Measurements from ENCODE around the gene MYO16. TPM values are rescaled to one million over a fixed set of nuclear protein-coding genes. Genes with fewer than 3 reads are reported as not detected.

The MYO16 gene
- total and polyA plus RNA-seq, 9 donors = 12.1 to 29.7 (median 16.4) TPM

GRCh38 chr13:108656742-108657141 lies 27.3 kb downstream of the MYO16 start:
- Histone ChIP-seq H3K27me3 (ENCODE audit: control insufficient read depth, insufficient read depth, low read length) (no peaks in the 10 kb centered on the region), H3K4me1 (ENCODE audit: control insufficient read depth, insufficient read depth, low read length) (no peaks in the 10 kb centered on the region), H3K27ac (ENCODE audit: low read length) (no peak overlapping the region), H3K36me3 (ENCODE audit: control insufficient read depth, insufficient read depth, low read length) (no peaks in the 10 kb centered on the region), H3K4me3 (ENCODE audit: low read length) (no peak overlapping the region), H3K9me3 (replicated peaks; ENCODE audit: control insufficient read depth, low read depth, low read length) (no peaks in the 10 kb centered on the region)
- no peak for DNase-seq
- 80% methylated on average over 1 of the region's 4 CpGs for WGBS (ENCODE audit: insufficient coverage)

GRCh38 chr13:108657519-108657918 lies 28.1 kb downstream of the MYO16 start:
- Histone ChIP-seq H3K9me3 (replicated peaks; ENCODE audit: control insufficient read depth, low read depth, low read length) (peaks cover 3% of the 10 kb centered on the region), H3K36me3 (ENCODE audit: control insufficient read depth, insufficient read depth, low read length) (no peaks in the 10 kb centered on the region), H3K4me3 (ENCODE audit: low read length) (no peak overlapping the region), H3K27ac (ENCODE audit: low read length) (no peak overlapping the region), H3K4me1 (ENCODE audit: control insufficient read depth, insufficient read depth, low read length) (no peaks in the 10 kb centered on the region), H3K27me3 (ENCODE audit: control insufficient read depth, insufficient read depth, low read length) (no peaks in the 10 kb centered on the region)
- WGBS (ENCODE audit: insufficient coverage) = no CpG with 5 or more reads among the region's 1 CpG
- DNase-seq = no peak

GRCh38 chr13:108662528-108662927 lies 33.1 kb downstream of the MYO16 start:
- no peak for DNase-seq
- H3K27me3 ChIP-seq (ENCODE audit: control insufficient read depth, insufficient read depth, low read length) = no peaks in the 10 kb centered on the region
- no peak overlapping the region for H3K4me3 ChIP-seq (ENCODE audit: low read length)
- no peaks in the 10 kb centered on the region for H3K36me3 ChIP-seq (ENCODE audit: control insufficient read depth, insufficient read depth, low read length)
- 79% methylated on average over 2 of the region's 5 CpGs for WGBS (ENCODE audit: insufficient coverage)
- no peaks in the 10 kb centered on the region for H3K4me1 ChIP-seq (ENCODE audit: control insufficient read depth, insufficient read depth, low read length)
- no peak overlapping the region for H3K27ac ChIP-seq (ENCODE audit: low read length)
- peaks cover 6% of the 10 kb centered on the region for H3K9me3 ChIP-seq (replicated peaks; ENCODE audit: control insufficient read depth, low read depth, low read length)

GRCh38 chr13:108663710-108664109 lies 34.3 kb downstream of the MYO16 start:
- no peaks in the 10 kb centered on the region for H3K36me3 ChIP-seq (ENCODE audit: control insufficient read depth, insufficient read depth, low read length)
- no peaks in the 10 kb centered on the region for H3K27me3 ChIP-seq (ENCODE audit: control insufficient read depth, insufficient read depth, low read length)
- no peak for DNase-seq
- H3K4me3 ChIP-seq (ENCODE audit: low read length) = no peak overlapping the region
- no peaks in the 10 kb centered on the region for H3K4me1 ChIP-seq (ENCODE audit: control insufficient read depth, insufficient read depth, low read length)
- H3K27ac ChIP-seq (ENCODE audit: low read length) = no peak overlapping the region
- peaks cover 12% of the 10 kb centered on the region for H3K9me3 ChIP-seq (replicated peaks; ENCODE audit: control insufficient read depth, low read depth, low read length)
- no CpG with 5 or more reads among the region's 3 CpGs for WGBS (ENCODE audit: insufficient coverage)

- no peaks in the 10 kb centered on the region for H3K36me3 ChIP-seq (ENCODE audit: control insufficient read depth, insufficient read depth, low read length)
- no peaks in the 10 kb centered on the region for H3K27me3 ChIP-seq (ENCODE audit: control insufficient read depth, insufficient read depth, low read length)
- H3K4me3 ChIP-seq (ENCODE audit: low read length) = no peak overlapping the region
- H3K9me3 ChIP-seq (replicated peaks; ENCODE audit: control insufficient read depth, low read depth, low read length) = peaks cover 25% of the 10 kb centered on the region
- H3K27ac ChIP-seq (ENCODE audit: low read length) = no peak overlapping the region
- H3K4me1 ChIP-seq (ENCODE audit: control insufficient read depth, insufficient read depth, low read length) = no peaks in the 10 kb centered on the region
- no CpG with 5 or more reads among the region's 1 CpG for WGBS (ENCODE audit: insufficient coverage)
- no peak for DNase-seq
Measured at GRCh38 chr13:108667205-108667604, 37.8 kb downstream of the MYO16 start.

GRCh38 chr13:108669381-108669780 lies 40.0 kb downstream of the MYO16 start:
- DNase-seq = no peak
- Histone ChIP-seq H3K4me3 (ENCODE audit: low read length) (no peak overlapping the region), H3K27ac (ENCODE audit: low read length) (no peak overlapping the region), H3K27me3 (ENCODE audit: control insufficient read depth, insufficient read depth, low read length) (no peaks in the 10 kb centered on the region), H3K9me3 (replicated peaks; ENCODE audit: control insufficient read depth, low read depth, low read length) (peaks cover 19% of the 10 kb centered on the region), H3K36me3 (ENCODE audit: control insufficient read depth, insufficient read depth, low read length) (no peaks in the 10 kb centered on the region), H3K4me1 (ENCODE audit: control insufficient read depth, insufficient read depth, low read length) (no peaks in the 10 kb centered on the region)
- 67% methylated on average over 1 of the region's 1 CpG for WGBS (ENCODE audit: insufficient coverage)

GRCh38 chr13:108674346-108674745 lies 44.9 kb downstream of the MYO16 start:
- H3K4me1 ChIP-seq (ENCODE audit: control insufficient read depth, insufficient read depth, low read length) = no peaks in the 10 kb centered on the region
- no peak overlapping the region for H3K27ac ChIP-seq (ENCODE audit: low read length)
- peaks cover 6% of the 10 kb centered on the region for H3K9me3 ChIP-seq (replicated peaks; ENCODE audit: control insufficient read depth, low read depth, low read length)
- H3K27me3 ChIP-seq (ENCODE audit: control insufficient read depth, insufficient read depth, low read length) = no peaks in the 10 kb centered on the region
- no peaks in the 10 kb centered on the region for H3K36me3 ChIP-seq (ENCODE audit: control insufficient read depth, insufficient read depth, low read length)
- WGBS (ENCODE audit: insufficient coverage) = no CpG with 5 or more reads among the region's 6 CpGs
- no peak for DNase-seq
- no peak overlapping the region for H3K4me3 ChIP-seq (ENCODE audit: low read length)

- Histone ChIP-seq H3K36me3 (ENCODE audit: control insufficient read depth, insufficient read depth, low read length) (no peaks in the 10 kb centered on the region), H3K27me3 (ENCODE audit: control insufficient read depth, insufficient read depth, low read length) (no peaks in the 10 kb centered on the region), H3K9me3 (replicated peaks; ENCODE audit: control insufficient read depth, low read depth, low read length) (peaks cover 4% of the 10 kb centered on the region), H3K27ac (ENCODE audit: low read length) (no peak overlapping the region), H3K4me1 (ENCODE audit: control insufficient read depth, insufficient read depth, low read length) (no peaks in the 10 kb centered on the region), H3K4me3 (ENCODE audit: low read length) (no peak overlapping the region)
- no CpG with 5 or more reads among the region's 4 CpGs for WGBS (ENCODE audit: insufficient coverage)
- no peak for DNase-seq
Measured at GRCh38 chr13:108674771-108675170, 45.4 kb downstream of the MYO16 start.

- H3K9me3 ChIP-seq (replicated peaks; ENCODE audit: control insufficient read depth, low read depth, low read length) = no peaks in the 10 kb centered on the region
- no peak overlapping the region for H3K4me3 ChIP-seq (ENCODE audit: low read length)
- H3K27ac ChIP-seq (ENCODE audit: low read length) = no peak overlapping the region
- no peaks in the 10 kb centered on the region for H3K27me3 ChIP-seq (ENCODE audit: control insufficient read depth, insufficient read depth, low read length)
- no peak for DNase-seq
- no peaks in the 10 kb centered on the region for H3K36me3 ChIP-seq (ENCODE audit: control insufficient read depth, insufficient read depth, low read length)
- no peaks in the 10 kb centered on the region for H3K4me1 ChIP-seq (ENCODE audit: control insufficient read depth, insufficient read depth, low read length)
- 71% methylated on average over 3 of the region's 8 CpGs for WGBS (ENCODE audit: insufficient coverage)
Measured at GRCh38 chr13:108676620-108677019, 47.2 kb downstream of the MYO16 start.

GRCh38 chr13:108677806-108678205 lies 48.4 kb downstream of the MYO16 start:
- WGBS (ENCODE audit: insufficient coverage) = no CpG with 5 or more reads among the region's 3 CpGs
- DNase-seq = no peak
- Histone ChIP-seq H3K27me3 (ENCODE audit: control insufficient read depth, insufficient read depth, low read length) (no peaks in the 10 kb centered on the region), H3K4me3 (ENCODE audit: low read length) (no peak overlapping the region), H3K36me3 (ENCODE audit: control insufficient read depth, insufficient read depth, low read length) (no peaks in the 10 kb centered on the region), H3K9me3 (replicated peaks; ENCODE audit: control insufficient read depth, low read depth, low read length) (no peaks in the 10 kb centered on the region), H3K27ac (ENCODE audit: low read length) (no peak overlapping the region), H3K4me1 (ENCODE audit: control insufficient read depth, insufficient read depth, low read length) (no peaks in the 10 kb centered on the region)

- peak; percentile 17 for DNase-seq
- no peak overlapping the region for H3K4me3 ChIP-seq (ENCODE audit: low read length)
- no peak overlapping the region for H3K27ac ChIP-seq (ENCODE audit: low read length)
- H3K9me3 ChIP-seq (replicated peaks; ENCODE audit: control insufficient read depth, low read depth, low read length) = no peaks in the 10 kb centered on the region
- H3K4me1 ChIP-seq (ENCODE audit: control insufficient read depth, insufficient read depth, low read length) = no peaks in the 10 kb centered on the region
- no peaks in the 10 kb centered on the region for H3K36me3 ChIP-seq (ENCODE audit: control insufficient read depth, insufficient read depth, low read length)
- 20% methylated on average over 1 of the region's 1 CpG for WGBS (ENCODE audit: insufficient coverage)
- H3K27me3 ChIP-seq (ENCODE audit: control insufficient read depth, insufficient read depth, low read length) = no peaks in the 10 kb centered on the region
Measured at GRCh38 chr13:108680011-108680410, 50.6 kb downstream of the MYO16 start.

Measured in muscle of leg (tissue), 11 donors.